Loucy (cell line): ENCODE results near the gene ISM2.

ENCODE experiments used
- CTCF ChIP-seq: fragments of 200-600 bp; sonication (generic); conservative IDR thresholded peaks from 2 replicates; pipeline ENCODE4 v1.5.1; 2014; ENCODE audit warnings: mild to moderate bottlenecking, antibody characterized with exemption, low read length
- EZH2phosphoT487 ChIP-seq: fragments of 200-600 bp; IDR thresholded peaks from 2 replicates; pipeline ENCODE4 v1.6.1; 2018; ENCODE audit warnings: antibody characterized with exemption, mild to moderate bottlenecking, moderate library complexity, borderline replicate concordance

DNA sequence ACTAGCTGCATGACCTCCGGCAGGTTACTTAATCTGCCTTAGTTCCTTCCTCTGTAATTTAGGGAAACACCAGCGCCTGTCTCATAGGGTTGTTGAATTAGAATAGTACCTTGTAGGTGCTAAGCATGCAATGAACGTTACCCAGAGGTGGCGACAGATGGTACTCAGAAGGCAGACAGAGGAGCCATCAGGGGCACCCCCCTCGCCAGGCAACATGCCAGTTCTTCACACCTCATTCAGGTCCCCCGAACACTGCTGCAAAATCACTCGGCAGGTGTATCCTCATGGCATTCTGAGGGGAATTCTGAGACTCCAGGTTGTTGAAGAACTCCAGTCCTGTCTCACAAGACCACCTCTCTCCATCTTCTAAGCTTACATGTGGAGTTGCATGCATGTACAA lies 10.1 kb downstream of the ISM2 start:
- TF ChIP-seq CTCF: no peak
- TF ChIP-seq EZH2phosphoT487: no peak
